Activated naive CD4-positive, alpha-beta T cell treated with anti-CD3 and anti-CD28 coated beads for 36 hours (primary cell): Measurements from ENCODE around the gene TMEM178A. TPM values are rescaled to one million over a fixed set of nuclear protein-coding genes. Genes with fewer than 3 reads are reported as not detected.

Source experiments
- CTCF ChIA-PET: fragments of 350-600 bp; sonication (Branson Sonifier 250); formaldehyde crosslinking; loops from one replicate; lab custom pipeline; 2021; ENCODE audit warnings: antibody characterized with exemption; lab: Charles Lee
- DNase-seq: peaks from one replicate; pipeline ENCODE4 v3.0.0-alpha.2; 2020
- H3K27ac Mint-ChIP-seq: one replicate; pipeline ENCODE4 v1.8.0; 2021; ENCODE audit warnings: mild to moderate bottlenecking, mixed read lengths
- H3K27me3 Mint-ChIP-seq: one replicate; pipeline ENCODE4 v1.8.0; 2021; ENCODE audit warnings: low read depth, mixed read lengths
- H3K36me3 Mint-ChIP-seq: one replicate; pipeline ENCODE4 v1.8.0; 2021; ENCODE audit warnings: low read depth, mixed read lengths
- H3K4me1 Mint-ChIP-seq: one replicate; pipeline ENCODE4 v1.8.0; 2021; ENCODE audit warnings: low read depth, mixed read lengths
- H3K4me3 Mint-ChIP-seq: one replicate; pipeline ENCODE4 v1.8.0; 2021; ENCODE audit warnings: mild to moderate bottlenecking, moderate library complexity, mixed read lengths
- H3K9me3 Mint-ChIP-seq: one replicate; pipeline ENCODE4 v1.8.0; 2021; ENCODE audit warnings: mixed read lengths
- intact Hi-C: fragments of 100-400 bp; cut with micrococcal nuclease; formaldehyde crosslinking; loops from one replicate; pipeline ENCODE4 v1.15.1; 2023
- total RNA-seq, 2 experiments: library from RNA; stranded (reverse); gene quantifications; one replicate each; pipeline ENCODE4 v1.2.3, GENCODE V29; 2021

TMEM178A gene
- total RNA-seq, 2 experiments from 2014 or later: 0.25 to 0.55 TPM

GRCh38 chr2:39741871-39742270, 76.2 kb downstream of the TMEM178A start:
- intact Hi-C loops: no loop called here
- DNase-seq: no peak
- Mint-ChIP-seq H3K27me3 (no peaks in the 10 kb centered on the region), H3K4me3 (no peak overlapping the region), H3K36me3 (peaks cover 51% of the 10 kb centered on the region), H3K27ac (no peak overlapping the region), H3K4me1 (peaks cover 2% of the 10 kb centered on the region), H3K9me3 (no peaks in the 10 kb centered on the region)
- CTCF ChIA-PET: no interaction called here

- H3K9me3 Mint-ChIP-seq: no peaks in the 10 kb centered on the region
- CTCF ChIA-PET: interaction anchor here (0.9 to 1.0 kb wide), 2 partner anchors 13 to 15 kb away, joined by 3 read pairs; no protein-coding TSS in a partner anchor
These were observed 77.6 kb downstream of the TMEM178A start for GRCh38 chr2:39743269-39743776.

GRCh38 chr2:39755466-39755865, 89.7 kb downstream of the TMEM178A start:
- no peak overlapping the region for H3K27ac Mint-ChIP-seq
- CTCF ChIA-PET: no interaction called here
- H3K9me3 Mint-ChIP-seq: no peaks in the 10 kb centered on the region
- peaks cover 57% of the 10 kb centered on the region for H3K36me3 Mint-ChIP-seq
- H3K4me1 Mint-ChIP-seq: no peaks in the 10 kb centered on the region
- intact Hi-C loops: no loop called here
- DNase-seq: no peak
- H3K27me3 Mint-ChIP-seq: no peaks in the 10 kb centered on the region
- H3K4me3 Mint-ChIP-seq: no peak overlapping the region

More at GRCh38 chr2:39743269-39743776, 77.6 kb downstream of the TMEM178A start:
- Mint-ChIP-seq H3K4me3 (no peak overlapping the region), H3K4me1 (no peaks in the 10 kb centered on the region), H3K36me3 (peaks cover 41% of the 10 kb centered on the region), H3K27me3 (no peaks in the 10 kb centered on the region), H3K27ac (no peak overlapping the region)
- intact Hi-C loops: no loop called here
- DNase-seq: no peak

- H3K9me3 Mint-ChIP-seq: no peaks in the 10 kb centered on the region
- CTCF ChIA-PET: no interaction called here
- H3K27ac Mint-ChIP-seq: no peak overlapping the region
- no peak overlapping the region for H3K4me3 Mint-ChIP-seq
- no peak for DNase-seq
- H3K36me3 Mint-ChIP-seq: peaks cover 64% of the 10 kb centered on the region
- H3K27me3 Mint-ChIP-seq: no peaks in the 10 kb centered on the region
- no peaks in the 10 kb centered on the region for H3K4me1 Mint-ChIP-seq
- intact Hi-C loops: no loop called here
These were observed 91.4 kb downstream of the TMEM178A start for GRCh38 chr2:39757156-39757555.

GRCh38 chr2:39762448-39762847, 96.7 kb downstream of the TMEM178A start:
- Mint-ChIP-seq H3K4me3 (no peak overlapping the region), H3K4me1 (no peaks in the 10 kb centered on the region), H3K9me3 (no peaks in the 10 kb centered on the region), H3K27me3 (no peaks in the 10 kb centered on the region), H3K36me3 (peaks cover 62% of the 10 kb centered on the region), H3K27ac (no peak overlapping the region)
- CTCF ChIA-PET: no interaction called here
- DNase-seq: no peak
- intact Hi-C loops: no loop called here

Other genes with a start within 250 kb of the TMEM178A start
- gene MAP4K3, start 228.6 kb upstream of the TMEM178A start, total RNA-seq: 10 to 100 TPM; 10.6 to 12.0 TPM
- gene THUMPD2, start 113.3 kb downstream of the TMEM178A start, total RNA-seq: 10 to 100 TPM; 13.6 to 13.8 TPM